ENCODE results near the gene TYW1B.
"Not testable (repeated sequence)": the region's sequence is repeated elsewhere in the genome, so short reads cannot be mapped to it uniquely, and the experiment has no call there.

Gene TYW1B

GRCh38 chr7:72753781-72754180 lies 74.2 kb downstream of the TYW1B start:
- DNase-seq (ENCODE audit: low read depth) = no peak

DNA sequence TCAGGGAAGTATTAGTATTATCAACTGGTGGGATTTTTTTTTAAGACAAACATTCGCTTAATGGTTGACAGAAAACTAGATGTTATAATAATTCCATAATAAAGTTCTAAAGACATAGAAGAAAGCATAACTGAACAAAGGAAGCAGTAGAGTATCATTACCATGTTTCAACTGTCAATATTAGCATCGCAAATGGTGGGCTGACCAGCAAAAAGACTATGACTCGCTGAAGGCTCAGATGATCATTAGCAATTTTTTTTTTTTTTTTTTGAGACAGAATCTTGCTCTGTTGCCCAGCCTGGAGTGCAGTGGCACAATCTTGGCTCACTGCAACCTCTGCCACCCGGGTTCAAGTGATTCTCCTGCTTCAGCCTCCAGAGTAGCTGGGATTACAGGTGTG lies 74.8 kb downstream of the TYW1B start:
- DNase-seq (ENCODE audit: low read depth) = not testable (repeated sequence)

DNA sequence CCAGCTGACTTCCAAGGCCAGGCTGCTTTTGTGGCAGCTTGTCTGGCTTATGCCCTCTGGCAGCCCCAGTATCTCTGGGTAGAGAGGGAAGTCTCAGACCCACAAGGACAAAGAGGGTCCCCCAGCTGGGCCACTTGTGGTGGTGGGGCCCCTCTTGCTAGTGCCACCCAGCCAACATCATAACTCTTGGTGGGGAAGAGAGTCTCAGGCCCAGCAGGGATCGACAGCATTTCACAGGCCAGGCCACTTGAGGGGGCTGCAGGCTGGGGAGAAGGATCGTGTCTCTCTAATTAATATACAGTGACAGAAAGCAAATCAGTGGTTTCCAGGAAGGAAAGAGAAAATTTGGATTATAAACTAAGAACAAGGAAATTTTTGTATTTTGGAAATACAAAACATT lies 76.0 kb downstream of the TYW1B start:
- no peak for DNase-seq (ENCODE audit: low read depth)

GRCh38 chr7:72751378-72751777 lies 76.6 kb downstream of the TYW1B start:
- DNase-seq (ENCODE audit: low read depth) = no peak

DNA sequence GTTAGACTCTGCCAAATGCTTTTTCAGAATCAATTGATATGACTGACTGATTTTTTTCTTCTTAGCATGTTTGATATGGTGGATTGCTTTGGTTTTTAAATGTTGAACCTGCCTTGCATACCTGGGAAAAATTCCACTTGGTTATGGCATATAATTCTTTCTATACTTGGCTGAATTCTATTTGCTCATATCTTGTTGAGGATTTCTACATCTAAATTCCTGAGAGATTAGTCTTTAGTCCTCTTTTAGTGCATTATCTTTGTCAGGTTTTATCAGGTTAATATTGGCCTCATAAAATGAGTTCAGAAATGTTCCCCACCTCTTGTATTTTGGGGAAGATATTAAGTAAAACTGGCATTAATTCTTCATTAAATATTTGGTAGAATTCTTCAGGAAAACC lies 79.4 kb downstream of the TYW1B start:
- not testable (repeated sequence) for DNase-seq (ENCODE audit: low read depth)

- not testable (repeated sequence) for DNase-seq (ENCODE audit: low read depth)
Observed at GRCh38 chr7:72744244-72744926, 83.6 kb downstream of the TYW1B start.

GRCh38 chr7:72743801-72744200 lies 84.2 kb downstream of the TYW1B start:
- DNase-seq (ENCODE audit: low read depth) = not testable (repeated sequence)

DNA sequence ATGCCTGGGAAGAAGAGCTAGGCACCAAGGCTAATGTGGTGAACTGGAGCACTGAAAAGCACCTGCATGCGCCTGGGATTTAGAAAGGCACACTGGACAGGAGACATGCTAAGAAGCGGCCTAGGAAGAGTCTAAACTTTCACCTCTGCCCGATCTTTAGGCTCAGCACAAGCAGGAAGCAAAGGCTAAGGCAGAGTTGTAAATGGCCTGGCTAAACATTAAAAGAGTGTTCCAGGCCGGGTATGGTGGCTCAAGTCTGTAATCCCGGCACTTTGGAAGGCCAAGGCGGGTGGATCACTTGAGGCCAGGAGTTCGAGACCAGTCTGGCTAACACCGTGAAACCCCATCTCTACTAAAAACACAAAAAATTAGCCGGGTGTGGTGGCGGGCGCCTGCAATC lies 88.3 kb downstream of the TYW1B start:
- DNase-seq (ENCODE audit: low read depth) = not testable (repeated sequence)

- not testable (repeated sequence) for DNase-seq (ENCODE audit: low read depth)
Observed at GRCh38 chr7:72735855-72736254, 92.1 kb downstream of the TYW1B start.

DNA sequence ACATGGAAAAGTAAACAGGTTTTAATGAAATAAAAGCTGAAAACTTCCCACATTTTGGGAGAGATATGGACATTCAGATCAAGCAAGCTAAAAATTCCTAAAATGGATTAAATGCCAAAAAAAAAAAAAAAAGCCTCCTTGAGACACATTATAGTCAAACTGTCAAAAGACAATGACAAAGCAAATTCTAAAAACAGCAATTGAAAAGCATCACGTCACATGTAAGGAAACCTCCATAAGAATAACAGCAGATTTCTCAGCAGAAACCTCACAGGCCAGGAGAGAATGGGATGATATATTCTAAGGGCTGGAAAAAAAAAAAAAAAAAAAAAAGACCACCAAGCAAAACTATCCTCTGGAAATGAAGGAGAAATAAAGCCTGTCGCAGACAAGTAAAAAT lies 97.2 kb downstream of the TYW1B start:
- not testable (repeated sequence) for DNase-seq (ENCODE audit: low read depth)

DNA sequence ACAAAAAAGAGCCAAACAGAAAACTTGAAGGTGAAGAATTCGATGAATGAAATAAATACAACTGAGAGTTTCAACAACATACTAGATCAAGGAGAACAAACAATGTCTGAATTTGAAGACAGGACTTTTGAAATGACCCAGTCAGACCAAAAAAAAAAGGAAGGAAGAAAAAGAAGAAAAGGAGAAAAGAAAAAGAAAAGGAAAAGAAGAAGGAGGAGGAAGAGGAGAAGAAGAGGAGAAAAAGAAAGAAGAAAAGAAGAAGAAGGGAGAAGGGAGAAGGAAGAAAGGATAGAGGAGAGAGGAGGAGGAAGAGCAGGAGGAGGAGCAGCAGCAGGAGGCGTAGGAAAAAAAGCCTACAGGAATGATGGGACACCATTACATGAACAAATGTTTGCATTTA lies 97.6 kb downstream of the TYW1B start:
- not testable (repeated sequence) for DNase-seq (ENCODE audit: low read depth)

DNA sequence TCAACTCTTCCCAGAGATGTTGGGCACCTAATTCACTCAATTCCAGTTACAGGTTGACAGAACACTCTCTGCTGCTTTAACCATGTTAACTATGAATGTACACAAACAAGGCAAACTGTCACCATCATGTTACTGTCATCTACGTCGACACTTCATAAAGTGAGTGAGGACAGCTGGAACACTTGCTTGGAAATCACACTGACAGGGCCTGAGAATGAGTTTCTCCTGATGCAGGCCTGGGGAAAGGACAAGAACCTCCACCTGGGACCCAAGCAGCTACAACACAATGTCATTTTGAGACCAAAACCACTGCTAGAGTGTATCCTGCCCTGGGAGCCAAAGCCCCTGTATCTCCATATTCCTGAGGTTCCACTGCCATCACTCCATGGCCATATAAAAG lies 98.9 kb downstream of the TYW1B start:
- not testable (repeated sequence) for DNase-seq (ENCODE audit: low read depth)

DNA sequence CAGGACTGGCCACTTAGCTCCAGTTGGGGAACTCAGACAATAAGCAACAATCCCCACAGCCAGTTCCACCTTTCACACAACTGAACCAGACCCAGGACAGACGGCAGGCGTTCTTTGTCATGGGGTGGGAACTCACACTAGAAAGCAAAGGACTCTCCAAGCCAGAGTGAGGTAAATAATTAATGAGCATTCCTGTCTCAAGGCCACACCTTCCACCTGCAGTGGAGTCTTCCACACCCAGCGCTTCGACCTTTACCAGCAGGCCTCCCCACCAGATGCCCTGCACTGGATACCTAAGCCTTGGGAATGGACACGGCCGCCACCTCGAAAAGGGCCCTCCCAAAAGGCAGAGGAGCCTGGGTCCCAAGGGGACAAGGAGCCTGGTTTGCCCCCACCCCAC lies 105.3 kb downstream of the TYW1B start:
- not testable (repeated sequence) for DNase-seq (ENCODE audit: low read depth)

DNA sequence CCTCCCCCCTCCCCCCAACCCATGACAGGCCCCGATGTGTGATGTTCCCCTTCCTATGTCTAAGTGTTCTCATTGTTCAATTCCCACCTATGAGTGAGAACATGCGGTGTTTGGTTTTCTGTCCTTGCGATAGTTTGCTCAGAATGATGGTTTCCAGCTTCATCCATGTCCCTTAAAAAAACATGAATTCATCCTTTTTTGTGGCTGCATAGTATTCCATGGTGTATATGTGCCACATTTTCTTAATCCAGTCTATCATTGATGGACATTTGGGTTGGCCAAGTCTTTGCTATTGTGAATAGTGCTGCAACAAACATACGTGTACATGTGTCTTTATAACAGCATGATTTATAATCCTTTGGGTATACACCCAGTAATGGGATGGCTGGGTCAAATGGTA lies 107.1 kb downstream of the TYW1B start:
- not testable (repeated sequence) for DNase-seq (ENCODE audit: low read depth)

- DNase-seq (ENCODE audit: low read depth) = not testable (repeated sequence)
Observed at GRCh38 chr7:72717252-72717774, 110.7 kb downstream of the TYW1B start.

- DNase-seq (ENCODE audit: low read depth) = not testable (repeated sequence)
Observed at GRCh38 chr7:72711927-72712326, 116.1 kb downstream of the TYW1B start.

GRCh38 chr7:72710983-72711382 lies 117.0 kb downstream of the TYW1B start:
- DNase-seq (ENCODE audit: low read depth) = no peak

- no peak for DNase-seq (ENCODE audit: low read depth)
Observed at GRCh38 chr7:72709909-72710308, 118.1 kb downstream of the TYW1B start.

- DNase-seq (ENCODE audit: low read depth) = not testable (repeated sequence)
Observed at GRCh38 chr7:72708371-72709050, 119.5 kb downstream of the TYW1B start.

GRCh38 chr7:72706521-72706920 lies 121.5 kb downstream of the TYW1B start:
- no peak for DNase-seq (ENCODE audit: low read depth)

GRCh38 chr7:72705693-72706092 lies 122.3 kb downstream of the TYW1B start:
- DNase-seq (ENCODE audit: low read depth) = not testable (repeated sequence)

GRCh38 chr7:72704894-72705293 lies 123.1 kb downstream of the TYW1B start:
- DNase-seq (ENCODE audit: low read depth) = no peak

GRCh38 chr7:72700548-72700947 lies 127.5 kb downstream of the TYW1B start:
- DNase-seq (ENCODE audit: low read depth) = not testable (repeated sequence)
